Hepatocyte (in vitro differentiated cells): Measurements from ENCODE around the gene INSYN2A. TPM values are rescaled to one million over a fixed set of nuclear protein-coding genes. Genes with fewer than 3 reads are reported as not detected.

Source experiments
- DNase-seq: peaks from one replicate; pipeline ENCODE4 v3.0.0-alpha.2; 2016; ENCODE audit warnings: low spot score
- H2AFZ ChIP-seq: fragments of 200-600 bp; sonication (generic); 2 replicates; pipeline ENCODE4 v1.6.0; 2016; ENCODE audit warnings: antibody characterized with exemption, mild to moderate bottlenecking
- H3K27ac ChIP-seq: fragments of 200-600 bp; sonication (generic); 2 replicates; pipeline ENCODE4 v1.5.1; 2016; ENCODE audit warnings: mild to moderate bottlenecking
- H3K27me3 ChIP-seq: fragments of 200-600 bp; sonication (generic); 2 replicates; pipeline ENCODE4 v1.6.1; 2016
- H3K36me3 ChIP-seq: fragments of 200-600 bp; sonication (generic); replicated peaks from 2 replicates; pipeline ENCODE4 v1.5.1; 2016; ENCODE audit warnings: low read depth; ENCODE audit not compliant: insufficient read depth
- H3K4me1 ChIP-seq: fragments of 200-600 bp; sonication (generic); 2 replicates; pipeline ENCODE4 v1.5.1; 2016; ENCODE audit warnings: mild to moderate bottlenecking, moderate library complexity; ENCODE audit not compliant: insufficient read depth
- H3K4me2 ChIP-seq: fragments of 200-600 bp; sonication (generic); 2 replicates; pipeline ENCODE4 v1.6.0; 2016
- H3K4me3 ChIP-seq: fragments of 200-600 bp; sonication (generic); 2 replicates; pipeline ENCODE4 v1.5.1; 2016; ENCODE audit warnings: mild to moderate bottlenecking
- H3K79me2 ChIP-seq: fragments of 200-600 bp; sonication (generic); 2 replicates; pipeline ENCODE4 v1.6.0; 2017; ENCODE audit warnings: mild to moderate bottlenecking
- H3K9me2 ChIP-seq: fragments of 200-600 bp; sonication (generic); replicated peaks from 2 replicates; pipeline ENCODE4 v1.6.0; 2017; ENCODE audit warnings: mild to moderate bottlenecking; ENCODE audit not compliant: insufficient read depth
- H3K9me3 ChIP-seq: fragments of 200-600 bp; sonication (generic); 2 replicates; pipeline ENCODE4 v1.5.1; 2016; ENCODE audit warnings: low read depth, mild to moderate bottlenecking
- H4K20me1 ChIP-seq: fragments of 200-600 bp; sonication (generic); 2 replicates; pipeline ENCODE4 v1.6.0; 2016; ENCODE audit warnings: mild to moderate bottlenecking; ENCODE audit not compliant: insufficient read depth, poor library complexity, severe bottlenecking
- EZH2 ChIP-seq: fragments of 200-600 bp; sonication (generic); IDR thresholded peaks from 2 replicates; pipeline ENCODE4 v1.6.1; 2016; ENCODE audit warnings: antibody characterized with exemption, mild to moderate bottlenecking, borderline replicate concordance
- EZH2phosphoT487 ChIP-seq: fragments of 200-600 bp; sonication (generic); IDR thresholded peaks from one replicate; pipeline ENCODE4 v1.6.1; 2018; ENCODE audit warnings: antibody characterized with exemption, mild to moderate bottlenecking, low read depth, moderate library complexity; ENCODE audit not compliant: unreplicated experiment, severe bottlenecking
- WGBS: methylation state at CpG from one replicate; pipeline ENCODE4 v1.1.6; 2016; ENCODE audit warnings: low lambda C conversion rate; ENCODE audit errors: missing lambda C conversion rate; 5-methylcytosine and 5-hydroxymethylcytosine counted together
- polyA plus RNA-seq: library from polyadenylated mRNA; unstranded; fragments of >200 nt; fragmentation: Nextera tagmentation; extraction: Ambion mirVana; gene quantifications from 2 replicates; pipeline ENCODE4 v1.2.1, GENCODE V29; 2016
- total RNA-seq: library from RNA; depleted of rRNA; stranded (reverse); fragments of >200 nt; gene quantifications from 2 replicates; pipeline ENCODE4 v1.2.3, GENCODE V29; 2014
- TF ChIP-seq, protein P1 (sequence below): fragments of 200-600 bp; sonication (generic); IDR thresholded peaks from 2 replicates; pipeline ENCODE4 v1.5.1; 2016; ENCODE audit warnings: antibody characterized with exemption, mild to moderate bottlenecking; ENCODE audit not compliant: poor library complexity

INSYN2A gene
- total and polyA plus RNA-seq, 2 experiments from 2014 or later: 0.77 to 0.97 TPM

DNA sequence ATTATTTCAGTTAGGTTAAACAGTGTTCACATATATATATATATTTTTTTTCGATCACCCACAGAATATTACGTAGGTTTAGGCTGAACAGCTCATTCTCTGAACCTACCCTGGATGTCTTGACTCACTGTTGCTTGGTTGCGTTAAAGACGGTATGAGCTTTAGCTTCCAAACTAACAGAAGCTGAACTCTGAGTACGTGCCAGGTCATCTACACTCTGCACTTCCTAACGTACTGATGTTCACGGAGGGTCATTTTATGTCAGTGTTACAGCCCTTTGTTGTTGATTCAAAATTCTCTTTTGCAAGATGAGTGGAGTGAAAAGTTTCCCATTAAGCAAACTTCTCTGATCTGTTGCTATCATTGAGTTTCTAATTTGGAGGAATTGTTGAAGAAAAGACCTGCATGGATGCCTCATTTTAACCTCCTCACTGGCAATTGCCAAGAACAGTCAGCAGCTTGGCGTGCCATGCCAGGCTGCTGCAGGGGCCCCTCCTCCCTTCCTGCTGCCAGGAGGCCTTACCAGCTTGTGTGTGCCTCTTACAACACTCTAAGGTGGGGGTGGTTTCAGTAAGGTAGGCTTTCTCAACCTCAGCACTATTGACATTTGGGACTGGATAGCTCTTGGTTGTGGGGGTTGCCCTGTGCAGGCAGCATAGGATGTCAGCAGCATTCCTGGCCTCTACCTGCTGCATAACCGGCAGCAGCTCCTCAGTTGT, 44.3 kb downstream of the INSYN2A start:
- no peaks in the 10 kb centered on the region for H3K4me1 ChIP-seq

DNA sequence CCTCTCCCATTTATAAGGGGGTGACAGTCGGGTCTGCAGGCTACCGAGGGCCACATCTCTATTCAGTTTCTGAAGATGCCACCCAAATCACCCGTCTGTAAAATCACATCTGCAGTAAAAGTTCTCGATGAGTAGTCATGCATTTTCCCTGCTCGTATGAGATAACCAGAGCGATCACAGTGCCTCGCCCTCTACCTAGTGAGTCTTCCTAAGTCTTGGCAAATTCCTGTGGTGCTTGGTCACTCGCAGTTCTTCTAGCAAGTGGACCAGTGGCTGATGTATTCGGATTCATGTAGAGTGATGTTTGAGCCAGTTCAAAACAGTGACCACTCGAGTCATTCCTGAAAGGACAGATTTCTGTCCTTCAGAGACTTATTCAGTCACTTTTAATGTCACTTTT, 44.9 kb downstream of the INSYN2A start:
- Histone ChIP-seq H4K20me1 (no peaks in the 10 kb centered on the region), H3K9me3 (no peaks in the 10 kb centered on the region), H3K27ac (no peak overlapping the region), H2AFZ (no peak overlapping the region), H3K4me2 (no peak overlapping the region), H3K9me2 (no peaks in the 10 kb centered on the region), H3K79me2 (no peaks in the 10 kb centered on the region), H3K36me3 (no peaks in the 10 kb centered on the region), H3K27me3 (no peaks in the 10 kb centered on the region), H3K4me1 (no peaks in the 10 kb centered on the region), H3K4me3 (no peak overlapping the region)
- WGBS: 95% methylated on average over 10 of the region's 10 CpGs
- no peak for DNase-seq
- TF ChIP-seq EZH2phosphoT487 (no peak), EZH2 (no peak)
- TF ChIP-seq, protein P1, sequence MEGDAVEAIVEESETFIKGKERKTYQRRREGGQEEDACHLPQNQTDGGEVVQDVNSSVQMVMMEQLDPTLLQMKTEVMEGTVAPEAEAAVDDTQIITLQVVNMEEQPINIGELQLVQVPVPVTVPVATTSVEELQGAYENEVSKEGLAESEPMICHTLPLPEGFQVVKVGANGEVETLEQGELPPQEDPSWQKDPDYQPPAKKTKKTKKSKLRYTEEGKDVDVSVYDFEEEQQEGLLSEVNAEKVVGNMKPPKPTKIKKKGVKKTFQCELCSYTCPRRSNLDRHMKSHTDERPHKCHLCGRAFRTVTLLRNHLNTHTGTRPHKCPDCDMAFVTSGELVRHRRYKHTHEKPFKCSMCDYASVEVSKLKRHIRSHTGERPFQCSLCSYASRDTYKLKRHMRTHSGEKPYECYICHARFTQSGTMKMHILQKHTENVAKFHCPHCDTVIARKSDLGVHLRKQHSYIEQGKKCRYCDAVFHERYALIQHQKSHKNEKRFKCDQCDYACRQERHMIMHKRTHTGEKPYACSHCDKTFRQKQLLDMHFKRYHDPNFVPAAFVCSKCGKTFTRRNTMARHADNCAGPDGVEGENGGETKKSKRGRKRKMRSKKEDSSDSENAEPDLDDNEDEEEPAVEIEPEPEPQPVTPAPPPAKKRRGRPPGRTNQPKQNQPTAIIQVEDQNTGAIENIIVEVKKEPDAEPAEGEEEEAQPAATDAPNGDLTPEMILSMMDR: no peak

More for the DNA sequence above, 44.3 kb downstream of the INSYN2A start:
- Histone ChIP-seq H3K4me2 (no peak overlapping the region), H3K36me3 (no peaks in the 10 kb centered on the region), H3K4me3 (no peak overlapping the region), H3K27me3 (no peaks in the 10 kb centered on the region), H3K9me3 (no peaks in the 10 kb centered on the region), H3K27ac (no peak overlapping the region), H4K20me1 (no peaks in the 10 kb centered on the region), H3K79me2 (no peaks in the 10 kb centered on the region), H3K9me2 (no peaks in the 10 kb centered on the region), H2AFZ (no peak overlapping the region)
- 87% methylated on average over 9 of the region's 9 CpGs for WGBS
- no peak for TF ChIP-seq EZH2
- no peak for TF ChIP-seq EZH2phosphoT487
- TF ChIP-seq, protein P1: no peak
- DNase-seq: no peak

DNA sequence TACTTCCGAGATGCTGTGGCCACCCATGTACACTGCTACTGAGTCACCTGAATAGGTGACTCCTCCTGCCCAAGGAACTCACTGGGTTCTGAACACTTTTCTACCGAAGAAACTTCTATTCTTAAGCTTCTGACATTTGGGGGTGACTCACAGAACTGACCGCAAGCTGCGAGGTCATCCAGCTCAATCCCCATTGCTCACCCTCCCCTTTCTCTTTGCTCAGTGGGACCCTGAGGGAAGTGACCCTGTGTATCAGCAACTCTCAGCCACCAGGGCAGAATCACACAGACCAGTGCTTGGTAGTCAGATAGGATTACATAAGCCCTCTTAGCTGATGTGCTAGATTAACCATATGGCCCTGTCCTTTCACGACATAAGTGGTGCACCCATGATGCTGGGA, 46.3 kb downstream of the INSYN2A start:
- H3K4me3 ChIP-seq: no peak overlapping the region
- WGBS: 93% methylated on average over 5 of the region's 5 CpGs

More for the DNA sequence above, 46.3 kb downstream of the INSYN2A start:
- Histone ChIP-seq H4K20me1 (no peaks in the 10 kb centered on the region), H3K4me2 (no peak overlapping the region), H3K36me3 (no peaks in the 10 kb centered on the region), H3K9me3 (no peaks in the 10 kb centered on the region), H3K79me2 (no peaks in the 10 kb centered on the region), H3K27ac (no peak overlapping the region), H3K4me1 (no peaks in the 10 kb centered on the region), H3K9me2 (no peaks in the 10 kb centered on the region), H2AFZ (no peak overlapping the region), H3K27me3 (no peaks in the 10 kb centered on the region)
- no peak for TF ChIP-seq EZH2
- no peak for TF ChIP-seq EZH2phosphoT487
- TF ChIP-seq, protein P1: no peak
- no peak for DNase-seq
